Osteocyte (in vitro differentiated cells): ENCODE data around the gene DMXL1. TPM values are rescaled to one million over a fixed set of nuclear protein-coding genes. Genes with fewer than 3 reads are reported as not detected.
"Not testable (repeated sequence)": the region's sequence is repeated elsewhere in the genome, so short reads cannot be mapped to it uniquely, and the experiment has no call there.

Experiments
- DNase-seq: peaks from one replicate; pipeline ENCODE4 v3.0.0; 2021; ENCODE audit warnings: mixed read lengths; ENCODE audit not compliant: unreplicated experiment; ENCODE audit errors: extremely low spot score
- H3K27ac Mint-ChIP-seq: one replicate; pipeline ENCODE4 v1.8.0; 2021; ENCODE audit warnings: mild to moderate bottlenecking, mixed read lengths; ENCODE audit not compliant: unreplicated experiment
- H3K27me3 Mint-ChIP-seq: one replicate; pipeline ENCODE4 v1.8.0; 2021; ENCODE audit warnings: mixed read lengths; ENCODE audit not compliant: unreplicated experiment
- H3K36me3 Mint-ChIP-seq: one replicate; pipeline ENCODE4 v1.8.0; 2021; ENCODE audit warnings: mixed read lengths; ENCODE audit not compliant: unreplicated experiment
- H3K4me1 Mint-ChIP-seq: one replicate; pipeline ENCODE4 v1.8.0; 2021; ENCODE audit warnings: mixed read lengths; ENCODE audit not compliant: unreplicated experiment
- H3K4me3 Mint-ChIP-seq: one replicate; pipeline ENCODE4 v1.8.0; 2021; ENCODE audit warnings: mild to moderate bottlenecking, moderate library complexity, mixed read lengths; ENCODE audit not compliant: unreplicated experiment
- H3K9me3 Mint-ChIP-seq: one replicate; pipeline ENCODE4 v1.8.0; 2021; ENCODE audit warnings: mixed read lengths; ENCODE audit not compliant: unreplicated experiment
- total RNA-seq: library from RNA; stranded (reverse); gene quantifications from 2 replicates; pipeline ENCODE4 v1.2.1, GENCODE V29; 2021
- TF ChIP-seq, protein P1 (sequence below): fragments of 200-600 bp; sonication (generic); IDR thresholded peaks from 2 replicates; pipeline ENCODE4 v1.5.0; 2021; ENCODE audit warnings: antibody characterized with exemption, mild to moderate bottlenecking, moderate library complexity

The DMXL1 gene
- total RNA-seq, 1 donor from 2014 or later = 38.2 TPM

- Mint-ChIP-seq H3K36me3 (peaks cover 34% of the 10 kb centered on the region), H3K4me3 (no peak overlapping the region), H3K9me3 (no peaks in the 10 kb centered on the region), H3K27me3 (no peaks in the 10 kb centered on the region), H3K4me1 (no peaks in the 10 kb centered on the region), H3K27ac (no peak overlapping the region)
- TF ChIP-seq, protein P1, sequence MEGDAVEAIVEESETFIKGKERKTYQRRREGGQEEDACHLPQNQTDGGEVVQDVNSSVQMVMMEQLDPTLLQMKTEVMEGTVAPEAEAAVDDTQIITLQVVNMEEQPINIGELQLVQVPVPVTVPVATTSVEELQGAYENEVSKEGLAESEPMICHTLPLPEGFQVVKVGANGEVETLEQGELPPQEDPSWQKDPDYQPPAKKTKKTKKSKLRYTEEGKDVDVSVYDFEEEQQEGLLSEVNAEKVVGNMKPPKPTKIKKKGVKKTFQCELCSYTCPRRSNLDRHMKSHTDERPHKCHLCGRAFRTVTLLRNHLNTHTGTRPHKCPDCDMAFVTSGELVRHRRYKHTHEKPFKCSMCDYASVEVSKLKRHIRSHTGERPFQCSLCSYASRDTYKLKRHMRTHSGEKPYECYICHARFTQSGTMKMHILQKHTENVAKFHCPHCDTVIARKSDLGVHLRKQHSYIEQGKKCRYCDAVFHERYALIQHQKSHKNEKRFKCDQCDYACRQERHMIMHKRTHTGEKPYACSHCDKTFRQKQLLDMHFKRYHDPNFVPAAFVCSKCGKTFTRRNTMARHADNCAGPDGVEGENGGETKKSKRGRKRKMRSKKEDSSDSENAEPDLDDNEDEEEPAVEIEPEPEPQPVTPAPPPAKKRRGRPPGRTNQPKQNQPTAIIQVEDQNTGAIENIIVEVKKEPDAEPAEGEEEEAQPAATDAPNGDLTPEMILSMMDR = no peak
- DNase-seq = no peak
Observed at GRCh38 chr5:119238265-119239118, 167.6 kb downstream of the DMXL1 start.

DNA sequence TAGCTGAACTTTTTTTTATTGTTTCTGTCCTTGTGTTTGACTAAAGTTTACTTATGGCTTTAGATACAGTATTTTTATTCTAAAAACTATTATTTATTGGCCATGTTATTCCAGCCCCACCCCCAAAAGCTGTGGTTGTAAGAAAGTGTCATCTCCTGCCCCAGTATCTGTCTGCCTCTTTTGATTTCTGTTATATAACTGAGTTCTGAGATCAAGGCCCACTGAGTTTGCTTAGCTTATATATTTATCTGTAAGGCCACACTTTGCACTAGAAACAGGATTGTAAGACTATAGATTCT, 168.2 kb downstream of the DMXL1 start:
- Mint-ChIP-seq H3K4me3 (no peak overlapping the region), H3K27me3 (no peaks in the 10 kb centered on the region), H3K36me3 (peaks cover 38% of the 10 kb centered on the region), H3K4me1 (no peaks in the 10 kb centered on the region), H3K27ac (no peak overlapping the region), H3K9me3 (no peaks in the 10 kb centered on the region)
- DNase-seq = no peak
- TF ChIP-seq, protein P1 = no peak

- not testable (repeated sequence) for H3K4me1 Mint-ChIP-seq, DNase-seq, H3K27ac Mint-ChIP-seq, H3K27me3 Mint-ChIP-seq, H3K9me3 Mint-ChIP-seq, H3K4me3 Mint-ChIP-seq
- peaks cover 34% of the 10 kb centered on the region for H3K36me3 Mint-ChIP-seq
Observed at GRCh38 chr5:119239826-119240225, 168.9 kb downstream of the DMXL1 start.

DNA sequence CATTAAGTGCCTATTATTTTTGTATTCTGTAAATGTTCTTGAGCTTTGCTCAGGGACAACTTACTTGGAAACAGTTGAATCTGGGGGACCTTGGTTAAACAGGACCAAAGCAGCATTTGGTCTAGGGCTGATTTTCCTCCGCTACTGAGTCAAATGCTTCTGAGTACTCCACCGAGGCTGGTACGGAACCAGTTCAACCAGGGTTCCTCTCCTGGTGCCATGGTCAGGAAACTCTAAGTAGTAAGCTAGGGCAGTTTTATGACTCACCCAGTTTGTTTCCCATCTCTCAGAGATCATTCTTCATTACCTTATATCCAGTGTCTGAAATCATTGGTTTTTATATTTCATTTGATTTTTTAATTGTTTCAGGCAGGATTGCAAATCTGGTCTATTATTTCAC, 173.0 kb downstream of the DMXL1 start:
- Mint-ChIP-seq H3K27ac (no peak overlapping the region), H3K4me3 (no peak overlapping the region)

GRCh38 chr5:119250946-119251901, 180.3 kb downstream of the DMXL1 start:
- H3K27ac Mint-ChIP-seq = no peak overlapping the region
- TF ChIP-seq, protein P1 = no peak
- DNase-seq = no peak
- no peaks in the 10 kb centered on the region for H3K27me3 Mint-ChIP-seq
- no peak overlapping the region for H3K4me3 Mint-ChIP-seq
- peaks cover 23% of the 10 kb centered on the region for H3K9me3 Mint-ChIP-seq
- H3K36me3 Mint-ChIP-seq = peaks cover 40% of the 10 kb centered on the region
- H3K4me1 Mint-ChIP-seq = peaks cover 7% of the 10 kb centered on the region

More for the DNA sequence above, 173.0 kb downstream of the DMXL1 start:
- TF ChIP-seq, protein P1 = no peak
- Mint-ChIP-seq H3K4me1 (no peaks in the 10 kb centered on the region), H3K9me3 (no peaks in the 10 kb centered on the region), H3K27me3 (no peaks in the 10 kb centered on the region), H3K36me3 (peaks cover 37% of the 10 kb centered on the region)
- no peak for DNase-seq
